Effector memory CD4-positive, alpha-beta T cell (primary cell): ENCODE results near the gene TRERF1.

ENCODE experiments used
- DNase-seq, 3 donors: peaks; one replicate each; pipeline ENCODE4 v3.0.0-alpha.2; 2020
- H3K27ac ChIP-seq: 2 replicates; pipeline ENCODE4 v1.7.0; 2013; ENCODE audit warnings: mild to moderate bottlenecking, low read length, moderate library complexity; ENCODE audit not compliant: insufficient read depth, poor library complexity, severe bottlenecking
- H3K27me3 ChIP-seq: replicated peaks from 2 replicates; pipeline ENCODE4 v1.7.0; 2013; ENCODE audit warnings: mild to moderate bottlenecking, low read length; ENCODE audit not compliant: insufficient read depth, control insufficient read depth, poor library complexity, severe bottlenecking
- H3K36me3 ChIP-seq: 2 replicates; pipeline ENCODE4 v1.7.0; 2013; ENCODE audit warnings: mild to moderate bottlenecking, low read length, moderate library complexity; ENCODE audit not compliant: control insufficient read depth, insufficient read depth
- H3K4me1 ChIP-seq: 2 replicates; pipeline ENCODE4 v1.7.0; 2013; ENCODE audit warnings: low read length, mild to moderate bottlenecking; ENCODE audit not compliant: control insufficient read depth, insufficient read depth, poor library complexity, severe bottlenecking
- H3K4me3 ChIP-seq: 2 replicates; pipeline ENCODE4 v1.7.0; 2013; ENCODE audit warnings: low read length, low read depth, mild to moderate bottlenecking; ENCODE audit not compliant: insufficient read depth, poor library complexity, severe bottlenecking
- H3K9me3 ChIP-seq: 2 replicates; pipeline ENCODE4 v1.7.0; 2013; ENCODE audit warnings: mild to moderate bottlenecking, low read length, moderate library complexity; ENCODE audit not compliant: control insufficient read depth
- total RNA-seq, 3 donors: gene quantifications; one replicate each; lab custom pipeline; 2026; lab: John Stamatoyannopoulos, UW

Gene TRERF1, protein sequence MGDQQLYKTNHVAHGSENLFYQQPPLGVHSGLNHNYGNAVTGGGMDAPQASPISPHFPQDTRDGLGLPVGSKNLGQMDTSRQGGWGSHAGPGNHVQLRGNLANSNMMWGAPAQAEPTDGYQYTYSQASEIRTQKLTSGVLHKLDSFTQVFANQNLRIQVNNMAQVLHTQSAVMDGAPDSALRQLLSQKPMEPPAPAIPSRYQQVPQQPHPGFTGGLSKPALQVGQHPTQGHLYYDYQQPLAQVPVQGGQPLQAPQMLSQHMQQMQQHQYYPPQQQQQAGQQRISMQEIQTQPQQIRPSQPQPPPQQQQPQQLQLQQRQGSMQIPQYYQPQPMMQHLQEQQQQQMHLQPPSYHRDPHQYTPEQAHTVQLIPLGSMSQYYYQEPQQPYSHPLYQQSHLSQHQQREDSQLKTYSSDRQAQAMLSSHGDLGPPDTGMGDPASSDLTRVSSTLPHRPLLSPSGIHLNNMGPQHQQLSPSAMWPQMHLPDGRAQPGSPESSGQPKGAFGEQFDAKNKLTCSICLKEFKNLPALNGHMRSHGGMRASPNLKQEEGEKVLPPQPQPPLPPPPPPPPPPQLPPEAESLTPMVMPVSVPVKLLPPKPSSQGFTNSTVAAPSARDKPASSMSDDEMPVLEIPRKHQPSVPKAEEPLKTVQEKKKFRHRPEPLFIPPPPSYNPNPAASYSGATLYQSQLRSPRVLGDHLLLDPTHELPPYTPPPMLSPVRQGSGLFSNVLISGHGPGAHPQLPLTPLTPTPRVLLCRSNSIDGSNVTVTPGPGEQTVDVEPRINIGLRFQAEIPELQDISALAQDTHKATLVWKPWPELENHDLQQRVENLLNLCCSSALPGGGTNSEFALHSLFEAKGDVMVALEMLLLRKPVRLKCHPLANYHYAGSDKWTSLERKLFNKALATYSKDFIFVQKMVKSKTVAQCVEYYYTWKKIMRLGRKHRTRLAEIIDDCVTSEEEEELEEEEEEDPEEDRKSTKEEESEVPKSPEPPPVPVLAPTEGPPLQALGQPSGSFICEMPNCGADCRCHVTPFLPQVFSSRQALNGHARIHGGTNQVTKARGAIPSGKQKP (N-terminal part only)
- total RNA-seq = 90.4 to 118 (median 91.0) reads per million in 3 donors

GRCh38 chr6:42451333-42452170, at the start of gene TRERF1:
TRERF1 (minus strand) TSS chr6:42451926; CDS start chr6:42269590, 182,336 bp downstream.
- H3K9me3 ChIP-seq = no peaks in the 10 kb centered on the region
- H3K27me3 ChIP-seq = no peaks in the 10 kb centered on the region

GRCh38 chr6:42498473-42499128, 46.9 kb upstream of the TRERF1 start:
- no peak overlapping the region for H3K27ac ChIP-seq
- no peaks in the 10 kb centered on the region for H3K4me1 ChIP-seq
- no peak for DNase-seq

More at GRCh38 chr6:42451333-42452170, at the start of gene TRERF1:
- H3K36me3 ChIP-seq = no peaks in the 10 kb centered on the region
- H3K4me3 ChIP-seq = peak within 1 kb of the TSS; percentile 95
- DNase-seq = peak in 2 of 3 donors; percentile 35 to 43
- peak within 1 kb of the TSS; percentile 57 for H3K27ac ChIP-seq
- peaks cover 15% of the 10 kb centered on the region for H3K4me1 ChIP-seq

GRCh38 chr6:42493914-42494539, 42.3 kb upstream of the TRERF1 start:
- Histone ChIP-seq H3K4me1 (no peaks in the 10 kb centered on the region), H3K4me3 (no peak overlapping the region), H3K36me3 (no peaks in the 10 kb centered on the region), H3K9me3 (no peaks in the 10 kb centered on the region), H3K27me3 (no peaks in the 10 kb centered on the region), H3K27ac (no peak overlapping the region)
- DNase-seq = no peak

More at GRCh38 chr6:42498473-42499128, 46.9 kb upstream of the TRERF1 start:
- Histone ChIP-seq H3K4me3 (no peak overlapping the region), H3K36me3 (no peaks in the 10 kb centered on the region), H3K27me3 (no peaks in the 10 kb centered on the region), H3K9me3 (no peaks in the 10 kb centered on the region)

- DNase-seq = no peak
- H3K9me3 ChIP-seq = no peaks in the 10 kb centered on the region
- H3K4me1 ChIP-seq = no peaks in the 10 kb centered on the region
Observed at GRCh38 chr6:42488129-42488528, 36.4 kb upstream of the TRERF1 start.

DNA sequence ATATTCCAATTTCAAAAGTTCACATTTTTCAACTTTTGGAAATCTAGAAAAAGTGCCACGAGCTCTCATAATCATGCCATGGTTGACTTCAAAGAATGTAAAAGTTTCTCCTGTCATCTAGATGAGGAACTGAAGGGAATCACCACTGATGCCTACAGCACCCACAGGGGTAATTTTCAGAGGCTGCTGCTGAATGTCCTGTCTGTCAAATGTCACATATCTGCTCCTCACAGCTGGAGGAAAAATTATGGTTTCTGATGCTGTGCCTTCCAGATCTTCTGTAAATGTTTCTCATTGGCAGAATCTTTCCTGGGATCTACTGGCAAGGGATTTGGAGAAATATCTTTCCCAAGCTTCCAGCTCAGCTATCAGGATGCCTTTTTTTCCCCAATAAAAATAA, 32.5 kb upstream of the TRERF1 start:
- Histone ChIP-seq H3K27ac (no peak overlapping the region), H3K36me3 (no peaks in the 10 kb centered on the region), H3K27me3 (no peaks in the 10 kb centered on the region), H3K4me1 (no peaks in the 10 kb centered on the region), H3K4me3 (no peak overlapping the region), H3K9me3 (no peaks in the 10 kb centered on the region)
- no peak for DNase-seq

More at GRCh38 chr6:42488129-42488528, 36.4 kb upstream of the TRERF1 start:
- Histone ChIP-seq H3K36me3 (no peaks in the 10 kb centered on the region), H3K27me3 (no peaks in the 10 kb centered on the region), H3K4me3 (no peak overlapping the region), H3K27ac (no peak overlapping the region)

GRCh38 chr6:42482174-42482573, 30.4 kb upstream of the TRERF1 start:
- no peak overlapping the region for H3K27ac ChIP-seq
- H3K36me3 ChIP-seq = no peaks in the 10 kb centered on the region
- no peaks in the 10 kb centered on the region for H3K27me3 ChIP-seq
- no peak for DNase-seq
- H3K9me3 ChIP-seq = no peaks in the 10 kb centered on the region
- H3K4me3 ChIP-seq = no peak overlapping the region
- H3K4me1 ChIP-seq = no peaks in the 10 kb centered on the region

- no peak for DNase-seq
- Histone ChIP-seq H3K4me1 (no peaks in the 10 kb centered on the region), H3K27ac (no peak overlapping the region), H3K9me3 (no peaks in the 10 kb centered on the region), H3K4me3 (no peak overlapping the region), H3K27me3 (no peaks in the 10 kb centered on the region), H3K36me3 (no peaks in the 10 kb centered on the region)
Observed at GRCh38 chr6:42471714-42472113, 20.0 kb upstream of the TRERF1 start.

GRCh38 chr6:42471142-42471541, 19.4 kb upstream of the TRERF1 start:
- H3K4me1 ChIP-seq = no peaks in the 10 kb centered on the region
- no peak overlapping the region for H3K4me3 ChIP-seq
- DNase-seq = no peak
- H3K27ac ChIP-seq = no peak overlapping the region
- H3K9me3 ChIP-seq = no peaks in the 10 kb centered on the region
- no peaks in the 10 kb centered on the region for H3K27me3 ChIP-seq
- H3K36me3 ChIP-seq = no peaks in the 10 kb centered on the region
